ENCODE measurements around the gene PTK6.

DNA sequence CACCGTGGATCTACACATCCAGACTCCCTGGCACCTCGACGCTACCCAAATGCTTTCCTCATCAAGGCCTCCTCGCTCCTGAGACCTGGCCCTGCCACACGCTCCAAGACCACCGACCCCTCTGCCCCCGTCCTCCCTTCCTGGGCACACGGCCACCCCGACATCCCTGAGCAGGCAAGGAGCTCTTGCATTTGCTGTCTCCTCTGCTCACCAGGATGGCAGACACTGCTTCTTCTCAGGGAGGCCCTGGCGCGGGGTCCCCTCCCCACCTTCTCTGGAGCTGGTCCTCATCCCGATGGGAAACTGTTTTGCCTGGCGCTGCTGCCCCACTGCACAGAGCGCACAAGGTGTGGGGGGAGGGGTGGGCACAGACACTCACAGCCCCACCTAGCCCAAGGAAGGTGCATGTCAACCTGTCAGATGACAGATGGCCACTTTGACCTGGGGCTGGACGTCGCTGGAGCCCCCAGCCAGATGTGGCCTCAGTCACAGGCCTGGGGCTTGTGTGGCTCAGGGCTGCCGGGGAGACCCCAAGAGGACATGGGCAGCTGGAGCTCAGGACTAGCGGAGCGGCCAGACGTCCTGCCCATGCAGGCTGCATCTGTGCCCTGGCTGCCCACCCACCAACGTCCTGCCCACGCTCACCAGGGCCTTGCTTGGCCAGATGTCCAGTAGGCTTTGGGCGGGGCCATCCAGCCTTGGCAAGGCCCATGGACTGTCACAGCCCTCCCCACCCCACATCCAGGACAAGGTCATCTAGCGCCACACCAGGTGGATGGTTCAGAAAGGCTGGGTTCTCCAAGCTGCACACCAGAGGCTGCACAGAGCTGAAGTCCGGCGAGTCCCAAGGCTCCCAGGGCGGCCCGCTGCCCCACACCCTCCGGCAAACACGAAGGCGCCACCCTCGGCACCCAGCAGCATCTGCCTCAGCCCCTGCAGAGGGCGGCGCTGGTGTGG, 58.6 kb downstream of the PTK6 start:
- no peak for TF ChIP-seq CTCF (IDR thresholded peaks at IDR 0.05)
- no peak for TF ChIP-seq POLR2A (IDR thresholded peaks at IDR 0.05)
